Stimulated activated CD4-positive, alpha-beta T cell treated with anti-CD3 and anti-CD28 coated beads, Interleukin-4, amount 100 ng/mL, for 4 hours (primary cell): Measurements from ENCODE around the gene ITPR3.
A peak's percentile ranks its signal among the peaks of the same experiment; 100 is the strongest.

Experiments
- DNase-seq, 2 experiments: peaks; one replicate each; pipeline ENCODE4 v3.0.0-alpha.2; 2020

The ITPR3 gene

DNA sequence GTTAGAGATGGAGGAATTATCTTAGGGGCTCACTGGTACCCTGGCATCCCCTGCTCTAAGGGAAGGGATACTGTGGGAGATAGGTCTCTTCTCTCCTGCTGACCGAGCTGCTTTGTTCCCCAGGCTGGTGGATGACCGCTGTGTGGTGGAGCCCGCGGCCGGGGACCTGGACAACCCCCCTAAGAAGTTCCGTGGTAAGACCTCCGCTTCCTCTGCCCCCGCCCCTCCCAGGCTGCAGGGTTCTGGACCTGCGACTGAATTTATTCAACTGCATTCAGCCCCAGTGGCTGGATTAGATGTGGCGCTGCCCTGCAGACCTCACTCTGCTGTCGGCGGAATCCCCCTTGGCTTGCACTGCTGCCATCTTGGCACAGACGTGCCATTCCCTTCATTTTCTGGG is 19.2 kb downstream of the ITPR3 start:
- DNase-seq, result no peak

DNA sequence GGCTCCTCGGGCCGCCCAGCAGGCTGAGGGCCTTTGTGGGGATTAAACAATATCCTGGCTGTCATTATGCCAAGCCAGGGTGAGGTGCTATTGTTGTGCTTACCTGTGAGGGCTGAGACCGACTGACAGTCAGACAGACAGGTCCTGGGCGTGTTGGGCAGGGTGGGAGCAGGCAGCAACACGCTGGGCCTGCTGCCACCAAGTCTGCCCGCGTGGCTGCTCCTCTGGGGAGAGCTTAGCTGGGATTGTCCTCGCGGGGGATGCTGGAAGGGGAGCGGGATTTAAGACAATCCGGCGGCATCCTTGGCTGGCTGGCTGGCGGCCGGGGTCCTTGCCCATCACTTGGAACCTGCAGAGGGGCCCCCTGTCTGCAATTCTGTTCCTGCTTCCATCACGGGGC is 20.0 kb downstream of the ITPR3 start:
- DNase-seq, result no peak

DNA sequence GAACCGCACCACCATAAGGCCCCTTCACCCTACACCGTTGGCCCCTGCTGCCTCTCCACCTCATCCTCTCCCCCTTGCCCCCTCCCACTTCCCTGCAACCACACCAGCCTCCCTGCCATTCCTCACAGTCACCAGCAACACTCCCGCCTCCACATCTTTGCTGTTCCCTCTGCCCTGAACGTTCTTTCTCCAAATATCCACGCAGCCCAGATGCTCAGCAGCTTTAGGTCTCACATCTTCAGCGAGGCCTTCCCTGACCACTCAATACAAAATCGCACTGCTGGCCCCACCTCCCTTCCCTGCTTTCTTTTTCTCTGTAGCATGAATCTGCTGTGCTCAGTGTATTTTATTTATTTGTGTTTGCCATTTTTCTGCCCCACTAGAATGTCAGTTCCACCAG is 20.5 kb downstream of the ITPR3 start:
- no peak for DNase-seq

DNA sequence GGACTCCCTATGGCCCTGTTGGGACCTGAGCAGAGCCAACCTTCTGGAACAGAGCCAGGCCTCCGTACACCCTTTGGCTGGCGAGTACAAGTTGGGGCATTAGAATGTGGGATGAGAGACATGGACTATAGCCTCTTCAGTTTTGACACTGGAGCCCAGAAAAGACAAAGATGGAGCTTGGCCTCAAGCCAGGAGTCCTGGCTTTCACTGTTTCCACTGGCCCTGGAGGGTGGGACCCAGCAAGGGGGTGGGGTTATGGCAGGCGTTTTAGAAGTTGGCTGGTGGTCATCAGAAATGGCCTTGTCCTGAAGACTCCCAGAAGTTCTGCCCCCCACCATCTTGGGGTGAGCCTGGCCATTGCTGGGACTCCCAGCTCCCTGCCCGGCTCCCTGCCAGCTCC is 21.8 kb downstream of the ITPR3 start:
- no peak for DNase-seq

DNA sequence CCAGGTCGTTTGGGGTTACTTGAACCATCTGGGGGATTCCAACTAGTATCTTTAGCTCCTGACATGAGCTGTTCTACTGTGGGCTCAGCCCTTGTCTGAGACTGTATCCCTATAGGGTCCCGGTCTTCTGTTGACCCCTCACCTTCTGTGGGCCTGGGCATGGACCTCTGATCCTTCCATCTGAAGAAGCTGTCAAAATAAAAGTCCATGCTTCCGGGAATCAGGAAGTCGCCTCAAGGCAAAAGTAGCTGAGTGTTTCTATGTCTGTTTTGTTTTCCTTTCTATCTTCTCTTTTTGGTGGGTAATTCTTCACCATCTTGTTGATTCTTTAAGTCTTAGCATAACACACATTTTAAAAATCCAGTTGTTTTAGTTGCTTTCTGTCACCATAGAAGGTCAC is 30.3 kb downstream of the ITPR3 start:
- no peak for DNase-seq

DNA sequence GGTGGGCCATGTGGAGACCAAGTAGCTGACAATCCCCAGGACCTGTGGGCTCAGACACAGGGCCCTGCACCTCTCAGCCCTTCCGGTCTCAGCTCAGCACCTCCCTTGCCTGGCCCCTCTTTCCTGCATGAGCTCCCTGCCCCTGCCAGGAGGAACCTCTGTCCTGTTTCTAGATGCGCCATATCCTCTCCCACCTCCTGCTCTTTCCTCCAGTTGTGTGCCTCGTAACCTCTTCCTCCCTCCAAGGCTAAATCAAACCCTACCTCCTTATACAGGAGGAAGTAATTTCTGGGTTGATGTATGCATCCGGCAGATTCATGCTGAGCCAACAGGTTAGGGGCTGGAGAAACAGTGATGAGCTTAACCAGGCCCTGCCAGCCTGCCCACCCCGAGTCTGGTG is 30.9 kb downstream of the ITPR3 start:
- no peak for DNase-seq

DNA sequence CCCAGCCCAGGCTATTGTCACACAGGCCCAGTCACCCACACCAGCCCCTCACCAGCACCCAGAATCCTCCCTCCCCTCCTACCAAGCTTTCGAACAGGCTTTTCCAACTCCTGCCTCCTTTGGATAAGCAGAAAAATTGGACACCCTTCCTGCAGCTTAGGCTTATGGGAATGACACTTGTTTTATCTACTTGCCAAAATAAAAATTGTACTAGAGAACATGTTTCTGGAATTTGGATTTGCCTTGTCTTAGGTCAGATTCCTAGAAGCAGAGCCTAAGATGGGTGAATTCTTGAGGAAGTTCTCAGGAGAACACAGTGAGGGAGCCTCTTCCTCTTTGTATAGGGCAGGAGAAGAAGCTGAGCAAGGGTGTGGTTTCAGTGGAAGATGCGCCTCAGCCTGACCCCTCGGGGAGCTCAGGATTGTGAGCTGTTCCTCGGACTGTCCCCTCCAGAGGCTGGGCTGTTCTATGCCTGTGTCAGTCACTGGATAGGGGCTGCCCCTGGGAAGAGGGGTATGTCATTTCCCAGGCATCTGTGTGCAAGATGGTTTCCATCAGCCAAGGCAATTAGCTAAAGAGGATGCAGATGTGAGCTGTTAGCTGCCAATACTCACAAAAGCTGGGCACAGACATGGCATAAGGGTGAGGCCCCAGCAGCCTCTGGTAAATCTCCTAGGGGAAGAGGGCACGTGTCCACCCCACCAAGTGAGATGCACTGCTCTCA is 33.9 kb downstream of the ITPR3 start:
- DNase-seq, result no peak

DNA sequence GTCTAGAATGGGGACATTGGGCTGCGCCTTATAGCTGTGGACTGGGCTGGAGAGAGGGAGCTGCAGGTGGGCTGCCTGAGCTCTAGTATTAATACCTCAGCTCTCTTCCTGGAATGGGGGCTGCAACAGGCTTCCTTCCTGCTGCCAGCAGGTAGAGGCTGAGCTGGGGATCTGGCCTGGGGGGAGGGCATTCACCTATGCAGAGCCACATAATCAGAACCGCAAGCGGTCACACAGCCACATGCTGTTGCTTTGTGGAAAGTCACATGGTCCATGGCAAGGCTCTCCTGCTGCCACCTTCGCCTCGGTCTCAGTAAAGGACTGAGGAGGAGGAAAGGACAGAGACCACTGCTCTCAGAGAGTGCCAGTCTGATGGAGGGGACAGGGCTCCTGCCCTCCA is 35.7 kb downstream of the ITPR3 start:
- DNase-seq, result no peak

DNA sequence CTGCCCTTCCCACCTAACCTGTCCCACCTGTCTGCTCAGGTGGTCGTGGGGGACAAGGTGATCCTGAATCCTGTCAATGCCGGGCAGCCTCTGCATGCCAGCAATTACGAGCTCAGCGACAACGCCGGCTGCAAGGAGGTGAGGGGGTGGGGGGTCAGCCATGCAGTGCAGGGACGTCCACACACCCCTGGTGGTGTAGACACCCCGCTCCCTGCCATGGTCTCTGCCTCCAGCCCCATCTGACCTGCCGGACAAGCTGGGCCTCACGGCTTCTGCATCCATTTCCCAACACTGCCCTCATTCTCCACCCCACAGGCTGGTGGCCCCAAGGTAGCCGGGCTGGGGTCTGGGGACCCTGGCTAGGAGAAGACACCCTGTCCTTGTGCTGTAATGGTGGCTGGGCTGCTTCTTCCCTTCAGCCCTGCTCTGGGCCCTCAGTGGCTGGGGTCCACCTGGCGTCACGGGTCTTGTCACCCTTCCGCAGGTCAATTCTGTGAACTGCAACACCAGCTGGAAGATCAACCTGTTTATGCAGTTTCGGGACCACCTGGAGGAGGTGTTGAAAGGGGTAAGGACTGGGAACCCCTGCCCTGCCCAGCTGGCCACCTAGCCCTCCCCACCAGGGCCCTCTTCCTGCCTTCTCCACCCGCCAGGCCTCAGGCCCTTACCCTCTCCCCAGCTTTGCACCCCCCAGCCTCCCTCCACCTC is 38.0 kb downstream of the ITPR3 start:
- DNase-seq, result no peak

DNA sequence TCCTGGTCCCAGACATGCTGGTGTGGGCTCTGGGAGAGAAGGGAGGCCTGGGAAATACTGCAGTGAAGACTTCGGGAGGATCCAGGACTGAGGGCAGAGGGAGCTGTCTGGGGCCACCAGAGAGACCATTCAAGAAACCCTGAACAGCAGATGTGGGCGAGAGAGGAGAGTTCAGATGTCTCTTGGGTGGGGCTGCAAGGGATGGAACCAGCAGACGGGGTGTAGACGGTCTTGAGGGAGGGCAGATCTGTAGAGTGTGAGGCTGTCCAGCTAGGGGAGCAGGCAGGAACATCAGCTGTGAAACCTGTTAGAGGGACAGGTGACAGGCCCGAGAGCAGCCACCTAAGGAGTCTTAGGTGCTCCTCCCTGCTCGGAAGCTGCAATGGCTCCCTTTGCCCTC is 38.9 kb downstream of the ITPR3 start:
- no peak for DNase-seq

DNA sequence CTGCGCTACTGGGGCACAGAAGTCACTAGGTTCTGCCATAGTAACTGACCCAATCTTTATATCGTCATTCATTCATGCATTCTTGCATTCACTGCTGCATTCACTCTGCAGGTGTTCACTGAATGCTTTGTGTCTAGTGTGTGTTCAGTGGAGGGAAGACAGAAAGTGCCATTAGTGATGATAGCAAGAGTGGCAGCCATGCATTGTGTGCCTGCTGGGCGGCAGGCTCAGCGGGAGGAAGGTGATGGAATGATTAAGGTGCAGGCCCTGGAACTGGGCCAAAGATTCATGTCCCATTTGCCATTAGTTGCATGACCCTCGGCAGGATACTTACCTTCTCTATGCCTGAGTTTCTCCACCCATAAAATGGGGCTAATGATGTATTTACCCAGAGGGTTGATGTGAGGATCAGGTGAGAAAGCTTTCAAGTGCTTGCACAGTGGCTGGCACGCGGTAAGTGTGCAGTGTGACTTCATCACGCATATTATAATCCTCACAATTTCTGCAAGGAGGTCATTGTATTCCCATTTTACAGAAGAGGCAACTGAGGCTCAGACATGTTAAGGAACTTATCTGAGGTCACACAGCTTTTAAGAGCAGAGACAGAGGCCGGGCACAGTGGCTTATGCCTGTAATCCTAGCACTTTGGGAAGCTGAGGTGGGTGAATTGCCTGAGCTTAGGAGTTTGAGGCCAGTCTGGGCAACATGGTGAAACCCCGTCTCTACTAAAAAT is 40.1 kb downstream of the ITPR3 start:
- no peak for DNase-seq

DNA sequence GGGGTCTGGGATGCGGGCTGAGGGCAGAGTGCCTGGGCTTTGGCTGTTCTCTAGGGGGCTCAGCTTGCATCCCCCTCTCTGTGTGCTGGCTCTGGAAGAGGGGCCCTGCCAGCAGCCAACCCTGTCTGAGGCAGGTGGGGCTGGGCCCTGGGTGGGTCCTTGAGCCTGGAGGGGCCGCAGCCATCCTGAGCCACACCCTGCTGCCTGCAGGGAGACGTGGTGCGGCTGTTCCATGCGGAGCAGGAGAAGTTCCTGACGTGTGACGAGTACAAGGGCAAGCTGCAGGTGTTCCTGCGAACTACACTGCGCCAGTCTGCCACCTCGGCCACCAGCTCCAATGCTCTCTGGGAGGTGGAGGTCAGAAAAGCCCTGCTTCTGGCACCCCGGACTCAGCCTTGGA is 41.2 kb downstream of the ITPR3 start:
- no peak for DNase-seq

DNA sequence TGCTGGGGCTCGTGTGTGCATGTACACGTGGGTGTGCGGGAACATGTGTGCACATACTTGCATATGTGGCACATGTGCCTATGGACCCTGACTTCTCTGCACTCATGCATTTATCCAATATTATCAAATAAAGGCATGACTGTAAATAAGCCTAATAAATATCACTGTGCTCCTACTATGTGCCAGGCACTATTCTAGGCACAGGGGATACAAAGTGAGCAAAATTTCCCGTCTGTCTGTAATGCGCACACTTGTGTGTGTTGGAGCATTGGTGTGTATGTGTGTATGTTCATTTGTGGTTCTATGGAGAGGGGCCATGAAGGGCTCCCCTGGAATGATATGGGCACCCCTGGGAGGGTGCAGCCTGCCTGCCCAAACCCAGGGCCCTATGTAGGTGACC is 41.9 kb downstream of the ITPR3 start:
- DNase-seq, result no peak

DNA sequence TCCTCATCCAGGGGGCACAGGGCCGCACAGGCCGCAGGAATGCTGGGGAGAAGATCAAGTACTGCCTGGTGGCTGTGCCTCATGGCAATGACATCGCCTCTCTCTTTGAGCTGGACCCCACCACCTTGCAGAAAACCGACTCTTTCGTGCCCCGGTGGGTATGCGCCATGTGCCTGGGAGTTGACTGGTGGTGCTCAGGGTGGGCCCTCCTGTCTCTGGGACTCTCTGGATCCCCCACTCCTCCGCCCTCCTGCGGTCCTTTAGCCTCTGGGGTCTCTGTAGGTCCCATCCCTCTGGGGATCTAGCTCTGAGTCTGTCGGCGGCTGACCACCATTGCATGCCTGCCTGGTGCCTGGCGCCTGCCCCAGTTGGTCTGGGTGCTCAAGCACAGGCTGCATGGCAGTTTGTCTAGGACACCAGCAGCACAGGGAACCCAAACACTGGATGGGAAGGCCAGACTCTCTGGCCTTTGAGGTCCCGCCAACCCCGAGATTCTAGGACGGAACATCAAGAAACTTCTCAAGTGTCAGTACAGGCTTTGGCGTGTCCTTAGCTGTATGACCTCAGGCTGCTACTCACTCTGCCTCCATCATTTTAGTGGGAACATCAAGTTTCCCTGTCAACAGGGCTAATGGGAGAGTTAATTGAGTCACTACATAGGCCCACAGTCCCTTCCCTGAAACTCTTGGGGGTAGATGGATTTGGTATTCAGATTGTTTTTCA is 42.8 kb downstream of the ITPR3 start:
- no peak for DNase-seq

DNA sequence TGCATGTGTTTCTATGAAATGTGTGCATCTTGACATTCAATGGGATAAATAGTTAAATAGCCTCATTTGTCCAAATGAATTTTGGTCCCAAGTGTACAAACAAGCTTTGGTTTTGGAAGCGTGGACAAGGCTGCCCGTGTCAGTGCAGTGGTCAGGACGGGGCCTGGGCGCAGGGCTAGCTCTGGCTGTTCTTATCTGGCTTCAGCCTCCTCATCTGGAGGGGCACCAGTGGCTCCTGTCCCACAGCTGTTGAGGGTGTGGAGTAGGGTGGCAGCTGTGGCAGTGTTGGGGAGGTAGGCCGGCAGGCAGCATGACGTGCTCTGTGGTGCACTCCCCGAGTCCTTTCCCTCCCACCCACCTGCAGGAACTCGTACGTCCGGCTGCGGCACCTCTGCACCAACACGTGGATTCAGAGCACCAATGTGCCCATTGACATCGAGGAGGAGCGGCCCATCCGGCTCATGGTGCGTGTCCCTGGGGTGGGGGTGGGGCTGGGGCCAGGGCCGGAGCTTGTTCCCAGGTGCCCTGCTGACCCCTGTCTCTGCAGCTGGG is 43.5 kb downstream of the ITPR3 start:
- no peak for DNase-seq

DNA sequence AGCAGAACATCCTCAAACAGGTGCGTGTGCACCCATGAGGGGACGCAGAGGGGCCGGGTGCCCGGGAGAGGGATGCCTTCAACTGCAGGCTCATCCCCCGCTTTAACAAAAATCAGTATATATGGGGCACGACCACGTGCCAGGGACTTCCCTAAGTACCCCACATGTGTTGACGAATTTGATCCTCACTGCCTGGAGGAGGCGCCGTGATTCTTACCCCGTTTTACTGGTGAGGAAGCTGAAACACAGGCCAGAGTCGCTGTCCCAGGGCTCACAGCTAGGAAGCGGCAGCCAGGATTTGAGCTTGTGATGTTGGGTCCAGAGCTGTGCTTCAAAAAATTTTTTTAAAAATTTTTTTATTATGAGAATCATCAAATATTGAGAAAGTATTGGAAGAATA is 44.8 kb downstream of the ITPR3 start:
- no peak for DNase-seq

DNA sequence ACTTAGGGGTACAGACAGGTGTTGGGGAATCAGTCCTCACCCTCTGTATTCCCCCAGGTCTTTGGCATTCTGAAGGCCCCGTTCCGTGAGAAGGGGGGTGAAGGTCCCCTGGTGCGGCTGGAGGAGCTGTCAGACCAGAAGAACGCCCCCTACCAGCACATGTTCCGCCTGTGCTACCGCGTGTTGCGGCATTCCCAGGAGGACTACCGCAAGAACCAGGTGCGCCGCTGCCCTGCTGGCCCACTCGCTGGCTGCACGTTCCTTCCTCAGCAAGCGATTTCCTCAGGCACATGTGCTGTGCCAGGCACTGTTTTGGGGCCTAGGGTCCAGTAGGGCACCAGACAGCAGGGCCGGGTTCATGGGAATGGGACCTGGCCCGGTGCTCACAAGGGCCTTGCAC is 46.0 kb downstream of the ITPR3 start:
- no peak for DNase-seq

DNA sequence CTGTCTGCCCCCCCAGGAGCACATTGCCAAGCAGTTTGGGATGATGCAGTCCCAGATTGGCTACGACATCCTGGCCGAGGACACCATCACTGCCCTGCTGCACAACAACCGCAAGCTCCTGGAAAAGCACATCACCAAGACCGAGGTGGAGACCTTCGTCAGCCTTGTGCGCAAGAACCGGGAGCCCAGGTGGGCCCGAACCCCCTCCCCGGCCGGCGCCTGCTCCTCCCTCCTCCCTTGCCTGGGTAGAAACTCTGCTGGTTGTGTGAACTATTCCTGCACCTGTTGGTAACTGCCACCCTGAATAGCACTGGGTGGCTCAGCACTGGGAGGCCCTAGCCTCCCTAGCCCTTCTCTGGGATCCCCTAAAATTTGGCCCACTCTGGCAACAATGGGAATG is 46.7 kb downstream of the ITPR3 start:
- DNase-seq, result no peak

DNA sequence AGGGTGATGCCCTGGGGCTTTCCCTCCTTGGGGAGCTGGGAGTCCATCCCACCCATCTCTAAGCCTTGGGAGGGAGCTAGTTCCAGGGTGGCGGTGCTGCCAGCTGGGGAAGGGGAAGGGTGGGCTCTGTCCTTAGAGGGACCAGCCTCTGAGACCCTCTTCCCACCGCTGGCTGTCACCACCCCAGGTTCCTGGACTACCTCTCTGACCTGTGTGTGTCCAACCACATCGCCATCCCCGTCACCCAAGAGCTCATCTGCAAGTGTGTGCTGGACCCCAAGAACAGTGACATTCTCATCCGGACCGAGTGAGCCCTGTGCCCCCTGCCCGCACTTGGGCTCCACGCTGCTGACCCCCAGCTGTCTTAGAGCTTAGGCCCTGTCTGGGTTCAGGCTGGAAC is 47.2 kb downstream of the ITPR3 start:
- no peak for DNase-seq

DNA sequence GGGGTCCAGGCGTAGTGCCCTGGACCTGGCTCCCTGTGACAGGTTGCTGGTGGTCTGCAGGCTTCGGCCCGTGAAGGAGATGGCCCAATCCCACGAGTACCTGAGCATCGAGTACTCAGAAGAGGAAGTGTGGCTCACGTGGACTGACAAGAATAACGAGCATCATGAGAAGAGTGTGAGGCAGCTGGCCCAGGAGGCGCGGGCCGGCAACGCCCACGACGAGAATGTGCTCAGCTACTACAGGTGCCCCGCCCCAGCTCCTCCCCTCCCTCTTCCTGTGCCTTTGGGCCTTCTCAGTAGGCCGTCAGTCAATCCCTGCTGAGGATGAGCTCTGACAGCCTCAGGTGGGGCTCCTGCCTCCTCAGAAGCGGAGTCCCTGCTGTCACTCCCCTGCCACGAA is 47.8 kb downstream of the ITPR3 start:
- peak; percentile 46 to 68 for DNase-seq

DNA sequence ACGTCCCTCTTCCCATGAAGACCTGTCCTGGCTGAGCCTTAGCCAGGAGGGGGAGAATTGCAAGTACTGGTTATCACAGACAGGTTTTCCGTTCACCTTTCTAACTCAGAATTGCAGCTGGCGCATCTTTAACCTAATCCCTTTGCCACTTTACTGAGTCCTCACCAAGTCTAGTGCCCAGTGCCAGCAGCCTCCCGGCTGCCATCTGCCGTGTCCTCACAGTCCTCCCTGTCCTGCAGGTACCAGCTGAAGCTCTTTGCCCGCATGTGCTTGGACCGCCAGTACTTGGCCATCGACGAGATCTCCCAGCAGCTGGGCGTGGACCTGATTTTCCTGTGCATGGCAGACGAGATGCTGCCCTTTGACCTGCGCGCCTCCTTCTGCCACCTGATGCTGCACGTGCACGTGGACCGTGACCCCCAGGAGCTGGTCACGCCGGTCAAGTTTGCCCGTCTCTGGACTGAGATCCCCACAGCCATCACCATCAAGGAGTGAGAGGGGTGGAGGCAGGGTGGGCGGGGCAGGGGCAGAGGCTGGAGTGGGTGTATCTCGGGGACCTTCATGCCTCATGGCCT is 49.1 kb downstream of the ITPR3 start:
- DNase-seq, result no peak

DNA sequence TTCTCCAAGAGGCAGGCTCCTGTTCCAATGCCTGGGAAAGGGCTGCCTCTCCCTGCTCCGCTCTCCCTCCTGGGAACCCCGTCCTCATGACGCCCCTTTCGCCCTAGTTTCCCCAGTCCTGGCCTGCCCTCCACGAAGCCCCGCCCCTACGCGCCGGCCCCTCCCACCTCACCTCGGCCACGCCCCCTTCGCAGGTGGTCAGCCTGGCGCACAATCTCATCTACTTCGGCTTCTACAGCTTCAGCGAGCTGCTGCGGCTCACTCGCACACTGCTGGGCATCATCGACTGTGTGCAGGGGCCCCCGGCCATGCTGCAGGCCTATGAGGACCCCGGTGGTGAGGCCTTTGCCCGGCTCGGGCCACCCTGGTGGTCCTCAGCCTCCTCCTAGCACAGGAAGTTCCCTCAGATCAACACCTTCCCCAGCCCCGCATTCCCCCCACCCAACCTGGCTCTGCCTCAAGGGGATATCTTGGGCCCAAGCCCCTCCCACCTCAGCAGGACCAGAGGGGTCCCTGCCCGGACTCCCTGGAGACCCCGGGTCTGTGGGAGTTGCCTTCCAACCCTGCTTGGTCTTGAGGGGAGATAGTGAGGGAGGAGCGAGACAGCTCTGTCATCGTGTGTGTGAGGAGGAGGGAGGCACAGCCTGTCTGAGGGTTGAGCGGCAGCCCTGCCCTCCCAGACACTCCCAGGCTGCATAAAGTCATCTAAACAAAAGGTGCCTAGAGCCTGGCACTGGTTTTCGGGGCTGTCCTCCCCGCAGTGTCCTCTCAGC is 50.0 kb downstream of the ITPR3 start:
- no peak for DNase-seq
